Amniotic epithelial cell (primary cell): ENCODE data around the gene LHX8.
"Not testable (repeated sequence)": the region's sequence is repeated elsewhere in the genome, so short reads cannot be mapped to it uniquely, and the experiment has no call there.

Experiments
- DNase-seq: peaks from one replicate; pipeline ENCODE4 v3.0.0-alpha.2; 2010; ENCODE audit warnings: low read depth

LHX8 gene

GRCh38 chr1:75133750-75134646 lies at the start of gene LHX8:
LHX8 (plus strand) TSS chr1:75134388; CDS start chr1:75136615, 2,227 bp downstream.
- no peak for DNase-seq

- no peak for DNase-seq
These were observed 48.3 kb upstream of the LHX8 start for GRCh38 chr1:75085931-75086330.

GRCh38 chr1:75087278-75087677 lies 46.9 kb upstream of the LHX8 start:
- no peak for DNase-seq

GRCh38 chr1:75092141-75092540 lies 42.0 kb upstream of the LHX8 start:
- DNase-seq = no peak

- no peak for DNase-seq
These were observed 36.5 kb upstream of the LHX8 start for GRCh38 chr1:75097654-75098053.

- DNase-seq = no peak
These were observed 34.6 kb upstream of the LHX8 start for GRCh38 chr1:75099581-75099980.

GRCh38 chr1:75100481-75101092 lies 33.6 kb upstream of the LHX8 start:
- no peak for DNase-seq

GRCh38 chr1:75112362-75112951 lies 21.7 kb upstream of the LHX8 start:
- DNase-seq = not testable (repeated sequence)

- DNase-seq = no peak
These were observed 18.5 kb upstream of the LHX8 start for GRCh38 chr1:75115654-75116053.

GRCh38 chr1:75123756-75124155 lies 10.4 kb upstream of the LHX8 start:
- DNase-seq = no peak

GRCh38 chr1:75124510-75124909 lies 9.7 kb upstream of the LHX8 start:
- no peak for DNase-seq

- no peak for DNase-seq
These were observed 8.9 kb upstream of the LHX8 start for GRCh38 chr1:75125161-75125726.

GRCh38 chr1:75126611-75127101 lies 7.5 kb upstream of the LHX8 start:
- DNase-seq = no peak

GRCh38 chr1:75127916-75128717 lies 6.1 kb upstream of the LHX8 start:
- DNase-seq = no peak

- DNase-seq = no peak
These were observed 4.6 kb upstream of the LHX8 start for GRCh38 chr1:75129660-75129982.

GRCh38 chr1:75129983-75130789 lies 4.0 kb upstream of the LHX8 start:
- DNase-seq = no peak

GRCh38 chr1:75130865-75131564 lies 3.2 kb upstream of the LHX8 start:
- no peak for DNase-seq

- no peak for DNase-seq
These were observed 2.5 kb upstream of the LHX8 start for GRCh38 chr1:75131565-75132241.

GRCh38 chr1:75132242-75132811 lies 1.9 kb upstream of the LHX8 start:
- no peak for DNase-seq
